Smooth muscle cell (in vitro differentiated cells): ENCODE measurements around the gene TENM3. TPM values are rescaled to one million over a fixed set of nuclear protein-coding genes. Genes with fewer than 3 reads are reported as not detected.

Source experiments
- DNase-seq: peaks from one replicate; lab custom pipeline; 2025; ENCODE audit not compliant: unreplicated experiment; lab: John Stamatoyannopoulos, UW
- H2AFZ ChIP-seq: fragments of 200-600 bp; sonication (generic); 2 replicates; pipeline ENCODE4 v1.6.0; 2016; ENCODE audit warnings: antibody characterized with exemption, low read depth, mild to moderate bottlenecking
- H3F3A ChIP-seq: fragments of 200-600 bp; sonication (generic); 2 replicates; pipeline ENCODE4 v1.6.0; 2017; ENCODE audit warnings: antibody characterized with exemption, low read depth
- H3K27ac ChIP-seq: fragments of 200-600 bp; sonication (generic); 2 replicates; pipeline ENCODE4 v1.5.1; 2016; ENCODE audit warnings: low read depth, mild to moderate bottlenecking
- H3K27me3 ChIP-seq: fragments of 200-600 bp; sonication (generic); 2 replicates; pipeline ENCODE4 v1.6.1; 2016; ENCODE audit warnings: low read depth, mild to moderate bottlenecking
- H3K36me3 ChIP-seq: fragments of 200-600 bp; sonication (generic); 2 replicates; pipeline ENCODE4 v1.5.1; 2016; ENCODE audit warnings: low read depth
- H3K4me1 ChIP-seq: fragments of 200-600 bp; sonication (generic); 2 replicates; pipeline ENCODE4 v1.5.1; 2016; ENCODE audit warnings: low read depth
- H3K4me2 ChIP-seq: fragments of 200-600 bp; sonication (generic); 2 replicates; pipeline ENCODE4 v1.6.0; 2016; ENCODE audit warnings: mild to moderate bottlenecking
- H3K4me3 ChIP-seq: fragments of 200-600 bp; sonication (generic); 2 replicates; pipeline ENCODE4 v1.5.1; 2016; ENCODE audit warnings: mild to moderate bottlenecking
- H3K79me2 ChIP-seq: fragments of 200-600 bp; sonication (generic); 2 replicates; pipeline ENCODE4 v1.6.0; 2016; ENCODE audit warnings: low read depth, mild to moderate bottlenecking
- H3K9ac ChIP-seq: fragments of 200-600 bp; sonication (generic); 2 replicates; pipeline ENCODE4 v1.6.0; 2016; ENCODE audit warnings: low read depth
- H3K9me3 ChIP-seq: fragments of 200-600 bp; sonication (generic); replicated peaks from 2 replicates; pipeline ENCODE4 v1.5.1; 2016; ENCODE audit warnings: low read depth
- H4K20me1 ChIP-seq: fragments of 200-600 bp; sonication (generic); 2 replicates; pipeline ENCODE4 v1.6.0; 2016; ENCODE audit warnings: low read depth
- WGBS: methylation state at CpG from one replicate; pipeline ENCODE4 v1.1.7; 2016; ENCODE audit warnings: low lambda C conversion rate; 5-methylcytosine and 5-hydroxymethylcytosine counted together
- polyA plus RNA-seq: library from polyadenylated mRNA; unstranded; fragments of >200 nt; fragmentation: Nextera tagmentation; extraction: Ambion mirVana; gene quantifications from 2 replicates; pipeline ENCODE4 v1.2.1, GENCODE V29; 2016
- total RNA-seq: library from RNA; depleted of rRNA; stranded (reverse); fragments of >200 nt; gene quantifications from 2 replicates; pipeline ENCODE4 v1.2.3, GENCODE V29; 2014
- TF ChIP-seq, protein P1 (sequence below): fragments of 200-600 bp; sonication (generic); IDR thresholded peaks from 2 replicates; pipeline ENCODE4 v1.5.1; 2017; ENCODE audit warnings: borderline replicate concordance, mild to moderate bottlenecking, antibody characterized with exemption; ENCODE audit not compliant: insufficient read depth, poor library complexity, severe bottlenecking

Gene TENM3
- total and polyA plus RNA-seq, 2 experiments from 2014 or later: 46.9 to 295 TPM

DNA sequence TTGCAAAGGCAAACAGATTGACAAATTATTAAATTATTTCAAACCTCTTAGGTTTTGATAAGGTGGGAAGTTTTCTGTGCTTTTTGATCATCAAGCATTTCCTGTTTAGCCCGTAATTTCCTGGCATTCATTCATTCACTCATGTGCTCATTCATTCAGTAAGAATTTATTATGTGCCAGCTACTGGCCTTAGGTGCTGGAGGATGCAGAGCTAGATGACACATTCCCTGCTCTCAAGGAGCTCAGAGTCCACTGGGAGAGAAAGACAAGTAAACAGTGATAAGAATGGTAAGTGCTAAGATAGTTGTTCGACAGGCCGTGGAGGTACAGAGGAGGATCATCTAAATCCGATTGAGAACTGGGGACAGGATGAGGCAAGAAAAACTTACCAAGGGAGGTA lies 520.9 kb downstream of the TENM3 start:
- Histone ChIP-seq H4K20me1 (peaks cover 31% of the 10 kb centered on the region), H3K36me3 (no peaks in the 10 kb centered on the region), H3K4me1 (no peaks in the 10 kb centered on the region), H3F3A (no peaks in the 10 kb centered on the region), H3K79me2 (peaks cover 11% of the 10 kb centered on the region), H3K27me3 (no peaks in the 10 kb centered on the region), H3K4me2 (no peak overlapping the region), H3K27ac (no peak overlapping the region), H2AFZ (no peak overlapping the region), H3K9me3 (no peaks in the 10 kb centered on the region), H3K9ac (no peak overlapping the region), H3K4me3 (no peak overlapping the region)
- DNase-seq: no peak
- 55% methylated on average over 4 of the region's 4 CpGs for WGBS
- TF ChIP-seq, protein P1, sequence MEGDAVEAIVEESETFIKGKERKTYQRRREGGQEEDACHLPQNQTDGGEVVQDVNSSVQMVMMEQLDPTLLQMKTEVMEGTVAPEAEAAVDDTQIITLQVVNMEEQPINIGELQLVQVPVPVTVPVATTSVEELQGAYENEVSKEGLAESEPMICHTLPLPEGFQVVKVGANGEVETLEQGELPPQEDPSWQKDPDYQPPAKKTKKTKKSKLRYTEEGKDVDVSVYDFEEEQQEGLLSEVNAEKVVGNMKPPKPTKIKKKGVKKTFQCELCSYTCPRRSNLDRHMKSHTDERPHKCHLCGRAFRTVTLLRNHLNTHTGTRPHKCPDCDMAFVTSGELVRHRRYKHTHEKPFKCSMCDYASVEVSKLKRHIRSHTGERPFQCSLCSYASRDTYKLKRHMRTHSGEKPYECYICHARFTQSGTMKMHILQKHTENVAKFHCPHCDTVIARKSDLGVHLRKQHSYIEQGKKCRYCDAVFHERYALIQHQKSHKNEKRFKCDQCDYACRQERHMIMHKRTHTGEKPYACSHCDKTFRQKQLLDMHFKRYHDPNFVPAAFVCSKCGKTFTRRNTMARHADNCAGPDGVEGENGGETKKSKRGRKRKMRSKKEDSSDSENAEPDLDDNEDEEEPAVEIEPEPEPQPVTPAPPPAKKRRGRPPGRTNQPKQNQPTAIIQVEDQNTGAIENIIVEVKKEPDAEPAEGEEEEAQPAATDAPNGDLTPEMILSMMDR: no peak

DNA sequence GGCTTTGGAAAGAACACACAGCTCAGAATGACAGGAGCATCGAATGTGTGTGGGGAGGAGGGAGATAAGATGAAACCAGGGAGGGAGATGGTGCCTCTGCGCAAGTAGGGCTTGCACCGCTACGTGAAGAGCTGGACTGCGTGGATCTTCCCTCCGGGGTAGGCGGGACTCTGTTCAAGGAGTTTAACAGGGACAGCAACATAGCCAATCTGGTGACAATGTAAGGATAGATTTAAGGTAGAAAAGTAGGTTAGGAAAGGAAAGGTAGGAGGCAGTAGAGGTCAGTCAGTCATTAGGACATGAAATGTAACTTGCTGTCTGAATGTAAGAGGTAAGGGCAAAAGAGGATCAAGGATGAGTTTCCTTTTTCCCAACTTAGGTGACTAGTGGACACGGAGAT lies 521.4 kb downstream of the TENM3 start:
- Histone ChIP-seq H3K9me3 (no peaks in the 10 kb centered on the region), H3K27ac (no peak overlapping the region), H3K36me3 (no peaks in the 10 kb centered on the region), H3F3A (no peaks in the 10 kb centered on the region), H3K9ac (no peak overlapping the region), H3K4me1 (no peaks in the 10 kb centered on the region), H3K4me3 (no peak overlapping the region), H4K20me1 (peaks cover 31% of the 10 kb centered on the region), H3K4me2 (no peak overlapping the region), H3K27me3 (no peaks in the 10 kb centered on the region), H2AFZ (no peak overlapping the region), H3K79me2 (peaks cover 11% of the 10 kb centered on the region)
- 88% methylated on average over 8 of the region's 8 CpGs for WGBS
- DNase-seq: no peak
- TF ChIP-seq, protein P1: no peak

DNA sequence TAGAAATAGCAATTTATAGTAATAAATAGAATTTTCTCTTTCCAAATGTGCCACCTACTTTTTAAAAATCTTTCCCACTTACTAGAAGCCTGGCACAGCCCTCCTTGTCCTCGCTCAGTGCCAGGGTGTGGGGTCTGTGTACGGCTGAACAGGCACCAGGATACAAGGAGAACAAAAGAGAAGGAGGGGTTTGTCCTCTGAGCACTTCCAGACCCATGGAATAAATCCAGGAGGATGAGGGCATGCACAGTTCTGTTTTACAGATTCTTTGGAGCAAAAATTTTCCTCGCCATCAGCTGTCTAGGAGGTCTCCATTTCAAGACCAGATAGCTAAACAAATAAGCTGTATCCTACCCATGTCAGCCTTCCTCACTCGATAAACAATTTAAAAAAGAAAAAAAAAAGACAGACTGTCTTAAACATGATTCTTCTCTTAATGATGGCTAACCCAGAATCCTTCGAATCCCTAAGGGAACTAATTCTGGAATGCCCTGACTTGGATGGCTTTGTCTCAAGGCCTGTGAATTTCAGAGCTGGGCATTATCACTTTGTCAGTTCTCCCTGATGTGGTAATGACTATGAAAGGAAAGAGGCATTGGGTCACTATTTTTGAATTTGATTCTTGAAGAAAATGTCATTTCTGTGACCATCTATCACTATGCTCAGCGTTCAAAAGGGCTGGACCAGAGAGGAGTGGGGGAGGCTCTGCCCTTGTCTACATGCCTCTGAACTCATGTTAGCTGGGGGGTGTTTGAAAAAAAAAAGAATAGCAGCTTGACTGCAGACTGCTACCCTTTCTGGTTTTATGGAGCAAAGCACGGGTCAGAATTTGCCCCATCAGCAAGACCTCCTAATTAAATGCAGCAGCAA lies 523.0 kb downstream of the TENM3 start:
- no peak overlapping the region for H3K9ac ChIP-seq
- TF ChIP-seq, protein P1: no peak

More for the DNA sequence above, 523.0 kb downstream of the TENM3 start:
- no peak overlapping the region for H3K4me2 ChIP-seq
- H3K36me3 ChIP-seq: no peaks in the 10 kb centered on the region
- no peaks in the 10 kb centered on the region for H3K27me3 ChIP-seq
- no peak overlapping the region for H3K27ac ChIP-seq
- no peak overlapping the region for H2AFZ ChIP-seq
- H3K79me2 ChIP-seq: peaks cover 7% of the 10 kb centered on the region
- H3F3A ChIP-seq: no peaks in the 10 kb centered on the region
- no peaks in the 10 kb centered on the region for H3K9me3 ChIP-seq
- H3K4me1 ChIP-seq: peaks cover 10% of the 10 kb centered on the region
- H3K4me3 ChIP-seq: no peak overlapping the region
- no peak for DNase-seq
- 77% methylated on average over 7 of the region's 7 CpGs for WGBS
- H4K20me1 ChIP-seq: peaks cover 35% of the 10 kb centered on the region
